ENCODE data around the gene LRFN2.

GRCh38 chr6:40523505-40524172, 63.5 kb downstream of the LRFN2 start:
- TF ChIP-seq CTCF (optimal IDR thresholded peaks at IDR 0.05 in 1 of 3, IDR thresholded peaks at IDR 0.05 in 1 of 3, conservative IDR thresholded peaks at IDR 0.05 in 1 of 3; ENCODE audit: extremely low read depth in 1 of 3, insufficient read depth in 2 of 3, low read length in 3 of 3) (no peak), EZH2 (IDR thresholded peaks at IDR 0.05; ENCODE audit: low read length) (no peak)
